ENCODE data around the gene FOXI3. TPM values are rescaled to one million over a fixed set of nuclear protein-coding genes. Genes with fewer than 3 reads are reported as not detected.

The FOXI3 gene
- total and polyA plus RNA-seq, 2 experiments from 2014 or later = not detected

GRCh38 chr2:88452980-88453582 lies 588 bp upstream of the FOXI3 start:
- 3% methylated on average over 29 of the region's 29 CpGs for WGBS (ENCODE audit: low lambda C conversion rate, missing lambda C conversion rate)
- Histone ChIP-seq H3K9me2 (replicated peaks; ENCODE audit: insufficient read depth) (no peaks in the 10 kb centered on the region), H3K4me2 (peak overlapping the region; percentile 89), H3K4me1 (ENCODE audit: insufficient read depth) (no peaks in the 10 kb centered on the region), H3K36me3 (replicated peaks; ENCODE audit: insufficient read depth, low read depth) (no peaks in the 10 kb centered on the region), H2AFZ (peak overlapping the region; percentile 0), H4K20me1 (ENCODE audit: insufficient read depth, poor library complexity, severe bottlenecking) (no peaks in the 10 kb centered on the region), H3K9me3 (ENCODE audit: low read depth) (no peaks in the 10 kb centered on the region), H3K27ac (no peak overlapping the region), H3K79me2 (no peaks in the 10 kb centered on the region), H3K27me3 (peaks cover 62% of the 10 kb centered on the region), H3K4me3 (no peak overlapping the region)
- no peak for TF ChIP-seq CTCF (IDR thresholded peaks at IDR 0.05; ENCODE audit: poor library complexity)
- TF ChIP-seq EZH2 (IDR thresholded peaks at IDR 0.05; ENCODE audit: borderline replicate concordance) = peak; percentile 99
- TF ChIP-seq EZH2phosphoT487 (IDR thresholded peaks at IDR 0.05; ENCODE audit: low read depth, severe bottlenecking, unreplicated experiment) = peak; percentile 82
- DNase-seq (ENCODE audit: low spot score) = no peak

- Histone ChIP-seq H3K27ac (no peak overlapping the region), H3K36me3 (replicated peaks; ENCODE audit: insufficient read depth, low read depth) (no peaks in the 10 kb centered on the region), H3K9me2 (replicated peaks; ENCODE audit: insufficient read depth) (no peaks in the 10 kb centered on the region), H3K79me2 (no peaks in the 10 kb centered on the region), H3K4me2 (peak overlapping the region; percentile 89), H3K4me1 (ENCODE audit: insufficient read depth) (no peaks in the 10 kb centered on the region), H3K4me3 (no peak overlapping the region), H2AFZ (peak overlapping the region; percentile 71), H3K27me3 (peaks cover 67% of the 10 kb centered on the region), H3K9me3 (ENCODE audit: low read depth) (no peaks in the 10 kb centered on the region), H4K20me1 (ENCODE audit: insufficient read depth, poor library complexity, severe bottlenecking) (no peaks in the 10 kb centered on the region)
- 1% methylated on average over 35 of the region's 108 CpGs for WGBS (ENCODE audit: low lambda C conversion rate, missing lambda C conversion rate)
- peak; percentile 37 for DNase-seq (ENCODE audit: low spot score)
- TF ChIP-seq EZH2 (IDR thresholded peaks at IDR 0.05; ENCODE audit: borderline replicate concordance) (peak; percentile 97), CTCF (IDR thresholded peaks at IDR 0.05; ENCODE audit: poor library complexity) (no peak), EZH2phosphoT487 (IDR thresholded peaks at IDR 0.05; ENCODE audit: low read depth, severe bottlenecking, unreplicated experiment) (peak; percentile 90)
These were observed 505 bp downstream of the FOXI3 start for GRCh38 chr2:88451811-88452564.

- Histone ChIP-seq H3K79me2 (no peaks in the 10 kb centered on the region), H3K27me3 (peaks cover 71% of the 10 kb centered on the region), H3K4me1 (ENCODE audit: insufficient read depth) (no peaks in the 10 kb centered on the region), H2AFZ (peak overlapping the region; percentile 71), H4K20me1 (ENCODE audit: insufficient read depth, poor library complexity, severe bottlenecking) (no peaks in the 10 kb centered on the region), H3K36me3 (replicated peaks; ENCODE audit: insufficient read depth, low read depth) (no peaks in the 10 kb centered on the region), H3K9me2 (replicated peaks; ENCODE audit: insufficient read depth) (no peaks in the 10 kb centered on the region), H3K4me2 (peak overlapping the region; percentile 72), H3K27ac (no peak overlapping the region), H3K9me3 (ENCODE audit: low read depth) (no peaks in the 10 kb centered on the region), H3K4me3 (no peak overlapping the region)
- WGBS (ENCODE audit: low lambda C conversion rate, missing lambda C conversion rate) = 8% methylated on average over 18 of the region's 18 CpGs
- TF ChIP-seq EZH2phosphoT487 (IDR thresholded peaks at IDR 0.05; ENCODE audit: low read depth, severe bottlenecking, unreplicated experiment) (no peak), CTCF (IDR thresholded peaks at IDR 0.05; ENCODE audit: poor library complexity) (no peak), EZH2 (IDR thresholded peaks at IDR 0.05; ENCODE audit: borderline replicate concordance) (no peak)
- no peak for DNase-seq (ENCODE audit: low spot score)
These were observed 1.3 kb downstream of the FOXI3 start for GRCh38 chr2:88450925-88451810.
